AG10803 (cell line): ENCODE results near the gene PLCG2.

Source experiments
- DNase-seq: peaks from one replicate; pipeline ENCODE4 v3.0.0; 2010; ENCODE audit warnings: low read depth
- H3K4me3 ChIP-seq: 2 replicates; pipeline ENCODE4 v1.5.1; 2011; ENCODE audit warnings: mild to moderate bottlenecking, low read length, control low read depth
- TF ChIP-seq, protein P1 (sequence below): conservative IDR thresholded peaks from 2 replicates; pipeline ENCODE4 v1.5.1; 2011; ENCODE audit warnings: mild to moderate bottlenecking, low read length, control low read depth, inconsistent platforms

PLCG2 gene

GRCh38 chr16:81823111-81823510 is 44.0 kb downstream of the PLCG2 start:
- TF ChIP-seq, protein P1, sequence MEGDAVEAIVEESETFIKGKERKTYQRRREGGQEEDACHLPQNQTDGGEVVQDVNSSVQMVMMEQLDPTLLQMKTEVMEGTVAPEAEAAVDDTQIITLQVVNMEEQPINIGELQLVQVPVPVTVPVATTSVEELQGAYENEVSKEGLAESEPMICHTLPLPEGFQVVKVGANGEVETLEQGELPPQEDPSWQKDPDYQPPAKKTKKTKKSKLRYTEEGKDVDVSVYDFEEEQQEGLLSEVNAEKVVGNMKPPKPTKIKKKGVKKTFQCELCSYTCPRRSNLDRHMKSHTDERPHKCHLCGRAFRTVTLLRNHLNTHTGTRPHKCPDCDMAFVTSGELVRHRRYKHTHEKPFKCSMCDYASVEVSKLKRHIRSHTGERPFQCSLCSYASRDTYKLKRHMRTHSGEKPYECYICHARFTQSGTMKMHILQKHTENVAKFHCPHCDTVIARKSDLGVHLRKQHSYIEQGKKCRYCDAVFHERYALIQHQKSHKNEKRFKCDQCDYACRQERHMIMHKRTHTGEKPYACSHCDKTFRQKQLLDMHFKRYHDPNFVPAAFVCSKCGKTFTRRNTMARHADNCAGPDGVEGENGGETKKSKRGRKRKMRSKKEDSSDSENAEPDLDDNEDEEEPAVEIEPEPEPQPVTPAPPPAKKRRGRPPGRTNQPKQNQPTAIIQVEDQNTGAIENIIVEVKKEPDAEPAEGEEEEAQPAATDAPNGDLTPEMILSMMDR: no peak
- H3K4me3 ChIP-seq: no peak overlapping the region
- no peak for DNase-seq

DNA sequence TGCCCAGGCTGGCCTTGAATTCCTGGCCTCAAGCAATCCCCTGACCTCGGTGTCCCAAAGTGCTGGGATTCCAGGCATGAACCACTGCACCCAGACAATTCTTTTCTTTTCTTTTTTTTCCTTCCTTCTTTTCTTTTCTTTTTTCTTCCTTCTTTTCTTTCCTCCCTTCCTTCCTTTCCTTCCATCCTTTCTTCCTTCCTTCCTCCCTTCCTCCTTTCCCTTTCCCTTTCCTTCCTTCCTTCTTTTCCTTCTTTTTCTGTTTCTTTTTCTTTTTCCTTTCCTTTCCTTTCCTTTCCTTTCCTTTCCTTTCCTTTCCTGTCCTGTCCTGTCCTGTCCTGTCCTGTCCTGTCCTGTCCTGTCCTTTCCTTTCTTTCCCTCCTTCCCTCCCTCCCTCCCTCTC is 44.6 kb downstream of the PLCG2 start:
- H3K4me3 ChIP-seq: no peak overlapping the region
- no peak for DNase-seq

DNA sequence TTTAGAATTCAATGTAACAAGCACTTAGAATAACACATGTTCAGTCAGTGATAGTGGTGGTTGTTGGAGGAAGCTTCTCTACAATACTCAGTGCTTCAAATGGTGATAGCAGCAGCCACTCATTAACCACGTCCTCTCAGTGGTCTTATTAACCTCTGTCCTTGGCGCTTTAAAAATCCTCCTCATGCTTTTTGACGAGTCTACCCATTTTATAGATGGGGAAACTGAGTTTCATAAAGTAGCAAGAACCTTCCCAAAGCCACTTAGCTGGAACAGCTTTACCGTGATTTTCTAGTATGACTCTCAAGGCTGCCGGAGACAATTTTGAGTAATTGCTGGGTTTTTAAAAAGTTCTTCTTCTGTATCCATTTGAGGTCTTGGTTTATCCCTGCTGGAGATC is 47.4 kb downstream of the PLCG2 start:
- TF ChIP-seq, protein P1: no peak
- no peak for DNase-seq
- H3K4me3 ChIP-seq: no peak overlapping the region

More for the DNA sequence above, 44.6 kb downstream of the PLCG2 start:
- TF ChIP-seq, protein P1: no peak

DNA sequence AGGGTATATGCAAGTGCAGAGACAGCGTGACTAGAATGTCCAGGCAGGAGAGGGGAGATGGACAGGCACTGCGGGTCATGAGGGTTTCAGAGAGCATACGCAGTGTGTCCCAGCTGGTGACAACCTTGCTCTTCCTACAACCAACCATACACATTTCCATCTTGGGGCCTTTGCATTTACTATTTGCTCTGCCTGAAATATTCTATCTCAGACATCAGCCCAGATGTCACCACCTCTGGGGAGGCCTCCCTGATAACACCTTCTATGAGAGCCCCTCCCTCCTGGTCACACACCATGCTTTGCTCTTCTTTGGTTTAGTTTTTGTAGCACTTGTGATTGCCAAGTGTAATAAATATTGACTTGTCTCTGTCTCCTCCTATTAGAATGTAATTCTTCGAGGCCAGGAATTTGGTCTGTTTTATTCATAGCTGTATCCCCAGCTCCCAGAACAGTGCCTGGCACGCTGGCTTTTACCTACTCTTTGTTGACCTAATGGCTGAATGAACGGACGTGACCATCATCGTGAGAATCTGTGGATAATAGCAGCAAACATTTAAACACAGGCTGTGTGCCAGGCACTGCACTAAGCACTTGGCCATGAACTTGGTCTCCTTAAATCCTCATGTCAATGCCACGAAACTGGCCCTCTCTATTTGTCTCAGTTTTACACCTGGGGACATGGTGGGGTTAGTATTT is 51.9 kb downstream of the PLCG2 start:
- DNase-seq: no peak
- H3K4me3 ChIP-seq: no peak overlapping the region
- TF ChIP-seq, protein P1: no peak

GRCh38 chr16:81831722-81832126 is 52.6 kb downstream of the PLCG2 start:
- H3K4me3 ChIP-seq: no peak overlapping the region
- TF ChIP-seq, protein P1: no peak
- DNase-seq: peak; percentile 12

- no peak overlapping the region for H3K4me3 ChIP-seq
- DNase-seq: no peak
- TF ChIP-seq, protein P1: no peak
These were observed 53.9 kb downstream of the PLCG2 start for GRCh38 chr16:81832801-81833547.

DNA sequence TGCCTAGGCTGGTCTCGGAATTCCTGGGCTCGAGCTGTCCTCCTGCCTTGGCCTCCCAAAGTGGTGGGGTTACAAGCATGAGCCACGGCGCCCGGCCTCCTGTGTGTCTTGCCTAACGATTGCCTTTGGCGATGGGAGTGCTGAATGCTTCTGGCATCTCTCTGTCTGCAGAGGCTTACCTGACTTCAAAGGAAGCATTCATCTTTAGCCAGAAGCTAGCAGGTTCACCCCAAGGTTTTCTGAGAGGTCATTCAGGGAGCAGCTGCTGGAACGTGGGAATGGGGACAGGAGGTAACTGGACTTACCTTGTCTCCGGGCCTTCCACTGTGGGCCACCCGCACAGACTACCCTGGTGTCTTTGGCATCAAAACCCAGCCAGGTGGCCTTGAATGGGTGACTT is 54.7 kb downstream of the PLCG2 start:
- DNase-seq: no peak
- no peak overlapping the region for H3K4me3 ChIP-seq
- TF ChIP-seq, protein P1: no peak
